Adrenal gland (tissue), 12 donors: ENCODE measurements around the gene KLKB1. TPM values are rescaled to one million over a fixed set of nuclear protein-coding genes. Genes with fewer than 3 reads are reported as not detected.
"Not testable (repeated sequence)": the region's sequence is repeated elsewhere in the genome, so short reads cannot be mapped to it uniquely, and the experiment has no call there.

Experiments
- DNase-seq, 7 donors: peaks; one replicate each; pipeline ENCODE4 v3.0.0-alpha.2; 2019 to 2020
- H3K27ac ChIP-seq, 5 donors: fragments of 200-600 bp; sonication (generic) in 4 of 5; 1 replicate in 3 of 5; 2 replicates in 2 of 5; pipeline versions ENCODE4 v1.5.1 to v1.8.0; 2016 to 2020; ENCODE audit warnings: mild to moderate bottlenecking in 1 of 5
- H3K27me3 ChIP-seq: fragments of 200-600 bp; 2 replicates; pipeline ENCODE4 v1.8.0; 2021
- H3K36me3 ChIP-seq, 2 donors: fragments of 200-600 bp; replicated peaks in 1 of 2; 1 replicate in 1 of 2; 2 replicates in 1 of 2; pipeline versions ENCODE4 v1.5.1 to v1.8.0; 2018 to 2022
- H3K4me1 ChIP-seq, 2 donors: fragments of 200-600 bp; replicated peaks in 1 of 2; 1 replicate in 1 of 2; 2 replicates in 1 of 2; pipeline versions ENCODE4 v1.5.1 to v1.8.0; 2018 to 2021
- H3K4me3 ChIP-seq, 4 donors: fragments of 200-600 bp; sonication (generic) in 3 of 4; one replicate each; pipeline ENCODE4 v1.5.1; 2016 to 2018
- H3K9me3 ChIP-seq, 3 donors: fragments of 200-600 bp; sonication (generic) in 1 of 3; replicated peaks in 1 of 3; 1 replicate in 2 of 3; 2 replicates in 1 of 3; pipeline versions ENCODE4 v1.5.1 to v1.8.0; 2016 to 2021
- POLR2A ChIP-seq, 2 donors: fragments of 450-650 bp; IDR thresholded peaks; one replicate each; pipeline ENCODE4 v1.6.1; 2017; ENCODE audit warnings: antibody characterized with exemption in 2 of 2, mild to moderate bottlenecking in 2 of 2, moderate library complexity in 1 of 2
- WGBS, 4 donors: extraction: QIAGEN DNeasy Blood & Tissue Kit in 2 of 4; methylation state at CpG; one replicate each; pipeline versions ENCODE4 v1.1.5 to v1.1.7; 2013 to 2017; 5-methylcytosine and 5-hydroxymethylcytosine counted together
- intact Hi-C, 2 donors: fragments of 100-400 bp; cut with DNase I; formaldehyde crosslinking; loops; one replicate each; pipeline versions ENCODE4 v1.14.1 to v1.15.0; 2022 to 2023
- polyA plus RNA-seq, 3 donors: library from polyadenylated mRNA; stranded (reverse); fragments of 200-250 nt in 2 of 3; fragments of 350-450 nt in 1 of 3; fragmentation: Illumina TruSeq in 1 of 3; extraction: RNeasy Lipid Tissue Mini Kit (QIAGEN cat#74804) in 1 of 3; gene quantifications; one replicate each; pipeline ENCODE4 v1.2.3, GENCODE V29; 2013 to 2014
- total RNA-seq, 9 donors: library from RNA; depleted of rRNA in 4 of 9; stranded (reverse); fragments of >200 nt in 4 of 9; fragments of 120-200 nt in 1 of 9; fragmentation: NEBNext Ultra II Directional in 1 of 9; extraction: Animal tissue kit (Norgen Biotek cat#: 25700) in 1 of 9; gene quantifications; one replicate each; pipeline versions ENCODE4 v1.1.0 to v1.2.4, GENCODE V29; 2013 to 2023
- TF ChIP-seq, protein P1 (sequence below), 6 experiments: fragments of 450-650 bp in 4 of 6; fragments of 200-600 bp in 2 of 6; sonication (generic) in 1 of 6; IDR thresholded peaks; 1 replicate in 5 of 6; 2 replicates in 1 of 6; pipeline versions ENCODE4 v1.5.1 to v1.8.0; 2016 to 2021; ENCODE audit warnings: antibody characterized with exemption in 6 of 6, mild to moderate bottlenecking in 2 of 6, moderate library complexity in 1 of 6
- donor health status: healthy with polysubstance abuse.
- donor health status: Bipolar disorder and iron deficiency.
- donor health status: DM: yes; HTN: yes; CAD: no.
- donor health status: DM: no; HTN: no; CAD: no.
- donor health status: DM: no; HTN: no; CAD: no.
- donor health status: DM: yes; HTN: yes; CAD: no.

The KLKB1 gene
- total and polyA plus RNA-seq, 12 donors = 0.35 to 5.9 (median 0.80) TPM

DNA sequence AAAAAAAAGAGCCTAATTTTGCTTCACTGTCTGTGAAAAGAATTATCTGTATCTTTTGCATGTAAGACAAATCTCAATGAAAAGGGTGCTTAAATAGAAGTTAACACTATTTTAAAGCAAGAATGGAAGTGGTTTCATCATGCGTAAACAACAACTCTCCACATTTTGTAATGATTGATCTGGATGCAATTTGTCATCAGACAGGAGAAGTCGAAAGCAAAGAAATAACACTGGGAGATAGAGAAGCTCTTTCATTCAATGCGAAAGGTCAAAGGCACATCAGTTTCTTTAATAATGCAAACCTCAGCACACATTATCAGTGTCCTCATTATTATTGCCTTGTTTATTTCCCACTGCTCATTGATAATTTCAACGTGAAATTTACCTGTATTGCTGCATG, 8.8 kb downstream of the KLKB1 start:
- no peak overlapping the region for H3K4me3 ChIP-seq
- TF ChIP-seq, protein P1, sequence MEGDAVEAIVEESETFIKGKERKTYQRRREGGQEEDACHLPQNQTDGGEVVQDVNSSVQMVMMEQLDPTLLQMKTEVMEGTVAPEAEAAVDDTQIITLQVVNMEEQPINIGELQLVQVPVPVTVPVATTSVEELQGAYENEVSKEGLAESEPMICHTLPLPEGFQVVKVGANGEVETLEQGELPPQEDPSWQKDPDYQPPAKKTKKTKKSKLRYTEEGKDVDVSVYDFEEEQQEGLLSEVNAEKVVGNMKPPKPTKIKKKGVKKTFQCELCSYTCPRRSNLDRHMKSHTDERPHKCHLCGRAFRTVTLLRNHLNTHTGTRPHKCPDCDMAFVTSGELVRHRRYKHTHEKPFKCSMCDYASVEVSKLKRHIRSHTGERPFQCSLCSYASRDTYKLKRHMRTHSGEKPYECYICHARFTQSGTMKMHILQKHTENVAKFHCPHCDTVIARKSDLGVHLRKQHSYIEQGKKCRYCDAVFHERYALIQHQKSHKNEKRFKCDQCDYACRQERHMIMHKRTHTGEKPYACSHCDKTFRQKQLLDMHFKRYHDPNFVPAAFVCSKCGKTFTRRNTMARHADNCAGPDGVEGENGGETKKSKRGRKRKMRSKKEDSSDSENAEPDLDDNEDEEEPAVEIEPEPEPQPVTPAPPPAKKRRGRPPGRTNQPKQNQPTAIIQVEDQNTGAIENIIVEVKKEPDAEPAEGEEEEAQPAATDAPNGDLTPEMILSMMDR (IDR thresholded peaks at IDR 0.05) = no peak
- TF ChIP-seq POLR2A (IDR thresholded peaks at IDR 0.05) = no peak
- H3K4me1 ChIP-seq = no peaks in the 10 kb centered on the region
- 84 to 92% (median 84%) methylated on average over 4 of the region's 4 CpGs for WGBS, 4 donors
- H3K27me3 ChIP-seq = no peaks in the 10 kb centered on the region
- no peak overlapping the region for H3K27ac ChIP-seq
- no peak for DNase-seq
- H3K9me3 ChIP-seq = no peaks in the 10 kb centered on the region
- H3K36me3 ChIP-seq = no peaks in the 10 kb centered on the region
- intact Hi-C loops = no loop called here

DNA sequence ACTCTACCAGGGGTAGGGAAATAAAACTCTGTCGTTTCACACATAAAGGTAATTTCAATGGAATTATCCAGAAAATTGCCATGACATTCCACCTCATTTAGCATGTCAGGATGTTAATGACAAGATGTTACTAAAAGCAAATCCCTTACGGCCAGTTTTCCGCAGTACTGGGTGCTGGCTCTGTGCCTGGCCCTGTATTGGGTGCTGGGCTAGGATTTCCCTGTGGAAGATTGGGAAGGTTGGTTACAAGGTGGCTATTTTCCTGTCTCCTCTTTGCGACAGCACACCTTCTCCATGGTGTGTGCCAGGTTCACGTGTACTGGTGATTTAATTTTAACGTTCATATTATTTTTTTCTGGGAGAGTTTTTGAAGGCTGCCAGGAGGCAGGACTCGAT, 13.1 kb downstream of the KLKB1 start:
- no peak for DNase-seq
- no peaks in the 10 kb centered on the region for H3K4me1 ChIP-seq
- H3K27ac ChIP-seq = no peak overlapping the region
- no peaks in the 10 kb centered on the region for H3K27me3 ChIP-seq
- TF ChIP-seq, protein P1 (IDR thresholded peaks at IDR 0.05) = no peak
- no peak for TF ChIP-seq POLR2A (IDR thresholded peaks at IDR 0.05)
- H3K36me3 ChIP-seq = no peaks in the 10 kb centered on the region
- intact Hi-C loops = no loop called here
- WGBS, 4 donors = 80 to 86% (median 81%) methylated on average over 7 of the region's 7 CpGs
- H3K4me3 ChIP-seq = no peak overlapping the region
- no peaks in the 10 kb centered on the region for H3K9me3 ChIP-seq

DNA sequence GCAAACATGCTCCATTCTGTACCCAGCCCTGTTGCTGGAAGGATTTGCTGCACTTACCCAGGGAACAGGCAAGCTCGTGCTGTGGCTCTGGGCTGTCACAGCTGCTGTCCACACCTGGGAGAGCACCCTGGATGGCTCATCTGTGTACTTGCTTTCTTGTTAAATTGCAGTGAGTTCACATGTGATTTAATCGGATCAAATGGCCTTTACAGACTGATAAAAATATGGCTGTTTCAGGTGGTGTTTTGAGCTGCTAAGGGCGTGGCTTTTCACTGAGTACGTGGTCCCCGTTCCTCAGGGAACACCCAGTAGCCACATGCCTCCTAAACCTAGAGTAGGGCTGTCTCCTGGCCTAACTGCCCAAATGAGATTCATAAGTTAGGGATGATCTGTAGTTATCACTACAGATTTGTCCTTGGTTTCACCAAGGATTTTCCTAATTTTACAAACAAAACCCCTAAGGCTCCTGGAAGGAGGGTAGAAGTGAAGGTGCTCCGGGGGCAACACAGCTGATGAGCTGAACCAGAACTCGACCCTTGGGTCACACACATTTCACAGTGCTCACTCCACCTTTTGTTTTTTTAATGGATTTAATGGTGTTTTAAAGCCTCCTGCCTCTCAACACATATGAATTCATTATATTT, 13.7 kb downstream of the KLKB1 start:
- intact Hi-C loops = no loop called here
- no peaks in the 10 kb centered on the region for H3K27me3 ChIP-seq
- WGBS, 4 donors = 67 to 93% (median 83%) methylated on average over 5 to 7 of the region's 7 CpGs
- H3K4me3 ChIP-seq = no peak overlapping the region
- H3K27ac ChIP-seq = no peak overlapping the region
- no peak for DNase-seq
- TF ChIP-seq, protein P1 (IDR thresholded peaks at IDR 0.05) = no peak
- no peak for TF ChIP-seq POLR2A (IDR thresholded peaks at IDR 0.05)
- H3K9me3 ChIP-seq = no peaks in the 10 kb centered on the region
- no peaks in the 10 kb centered on the region for H3K36me3 ChIP-seq
- H3K4me1 ChIP-seq = no peaks in the 10 kb centered on the region

DNA sequence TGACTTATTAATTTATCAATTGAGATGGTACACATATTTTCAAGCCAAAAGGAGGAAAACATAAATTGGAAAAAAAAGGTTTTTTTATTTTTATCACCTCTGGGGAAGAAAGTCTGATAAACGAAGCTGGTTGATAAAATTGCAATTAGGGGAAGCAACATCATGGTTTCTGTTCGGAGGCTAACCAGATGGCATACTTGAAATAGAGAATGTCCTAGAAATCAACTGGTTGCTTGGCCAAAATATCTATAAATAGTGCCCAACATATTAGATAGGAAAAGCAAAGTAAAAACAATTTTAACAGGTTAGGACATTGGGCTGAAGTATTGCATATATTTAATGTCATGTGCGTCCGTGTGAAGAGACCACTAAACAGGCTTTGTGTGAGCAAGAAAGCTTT, 14.3 kb downstream of the KLKB1 start:
- Histone ChIP-seq H3K9me3 (no peaks in the 10 kb centered on the region), H3K4me1 (no peaks in the 10 kb centered on the region), H3K27ac (no peak overlapping the region), H3K36me3 (no peaks in the 10 kb centered on the region), H3K4me3 (no peak overlapping the region), H3K27me3 (no peaks in the 10 kb centered on the region)
- TF ChIP-seq POLR2A (IDR thresholded peaks at IDR 0.05) = no peak
- TF ChIP-seq, protein P1 (IDR thresholded peaks at IDR 0.05) = no peak
- 84 to 96% (median 86%) methylated on average over 4 of the region's 4 CpGs for WGBS, 4 donors
- intact Hi-C loops = no loop called here
- DNase-seq = no peak

DNA sequence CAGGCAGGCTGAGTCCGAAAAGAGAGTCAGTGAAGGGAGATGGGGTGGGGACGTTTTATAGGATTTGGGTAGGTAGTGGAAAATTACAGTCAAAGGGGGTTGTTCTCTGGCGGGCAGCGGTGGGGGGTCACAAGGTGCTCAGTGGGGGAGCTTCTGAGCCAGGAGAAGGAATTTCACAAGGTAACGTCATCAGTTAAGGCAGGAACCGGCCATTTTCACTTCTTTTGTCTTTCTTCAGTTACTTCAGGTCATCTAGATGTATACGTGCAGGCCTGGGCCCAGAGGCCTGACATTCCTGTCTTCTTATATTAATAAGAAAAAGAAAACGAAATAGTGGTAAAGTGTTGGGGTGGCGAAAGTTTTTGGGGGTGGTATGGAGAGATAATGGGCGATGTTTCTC, 14.7 kb downstream of the KLKB1 start:
- 67 to 91% (median 86%) methylated on average over 10 of the region's 10 CpGs for WGBS, 4 donors
- H3K36me3 ChIP-seq, H3K4me3 ChIP-seq, H3K9me3 ChIP-seq, DNase-seq, H3K4me1 ChIP-seq, H3K27ac ChIP-seq, H3K27me3 ChIP-seq, intact Hi-C loops: not testable (repeated sequence)
